ENCODE results near the gene CLOCK.

CLOCK gene

GRCh38 chr4:55378617-55379467 is 167.9 kb downstream of the CLOCK start:
- no peak for DNase-seq (ENCODE audit: low read depth)
